Testis (tissue), 3 donors: ENCODE measurements around the gene TCHP. TPM values are rescaled to one million over a fixed set of nuclear protein-coding genes. Genes with fewer than 3 reads are reported as not detected.

Experiments used
- DNase-seq: peaks from one replicate; pipeline ENCODE4 v3.0.0-alpha.2; 2019
- H3K27ac ChIP-seq, 2 donors: fragments of 200-600 bp; sonication (generic); one replicate each; pipeline ENCODE4 v1.5.1; 2019
- H3K27me3 ChIP-seq: fragments of 200-600 bp; sonication (generic); one replicate; pipeline ENCODE4 v1.5.1; 2019
- H3K36me3 ChIP-seq: fragments of 200-600 bp; sonication (generic); one replicate; pipeline ENCODE4 v1.5.1; 2017; ENCODE audit warnings: low read depth; ENCODE audit errors: missing control alignments
- H3K4me1 ChIP-seq: fragments of 200-600 bp; sonication (generic); one replicate; pipeline ENCODE4 v1.5.1; 2019
- H3K4me3 ChIP-seq, 2 donors: fragments of 200-600 bp; sonication (generic); one replicate each; pipeline ENCODE4 v1.5.1; 2017 to 2019
- H3K9me3 ChIP-seq: fragments of 200-600 bp; sonication (generic); one replicate; pipeline ENCODE4 v1.5.1; 2017
- CTCF ChIP-seq, 3 experiments: fragments of 450-650 bp in 2 of 3; fragments of 200-600 bp in 1 of 3; sonication (generic) in 1 of 3; IDR thresholded peaks; one replicate each; pipeline ENCODE4 v1.5.1; 2016 to 2019; ENCODE audit warnings: antibody characterized with exemption in 3 of 3, mild to moderate bottlenecking in 2 of 3, moderate library complexity in 1 of 3
- POLR2A ChIP-seq: fragments of 450-650 bp; IDR thresholded peaks from one replicate; pipeline ENCODE4 v1.6.1; 2017; ENCODE audit warnings: antibody characterized with exemption, mild to moderate bottlenecking, moderate library complexity
- WGBS, 2 donors: methylation state at CpG; one replicate each; pipeline ENCODE4 v1.1.5; 2018; 5-methylcytosine and 5-hydroxymethylcytosine counted together
- intact Hi-C: fragments of 100-400 bp; cut with DNase I; formaldehyde crosslinking; loops from one replicate; pipeline ENCODE4 v1.15.1; 2023; ENCODE audit warnings: low total_unique reads
- polyA plus RNA-seq: library from polyadenylated mRNA; stranded (reverse); fragments of 350-450 nt; fragmentation: Illumina TruSeq; extraction: RNeasy Lipid Tissue Mini Kit (QIAGEN cat#74804); gene quantifications from one replicate; pipeline ENCODE4 v1.2.3, GENCODE V29; 2014; ENCODE audit warnings: low read depth, low replicate concordance; ENCODE audit not compliant: insufficient read depth
- total RNA-seq, 2 donors: library from RNA; depleted of rRNA; stranded (reverse); fragments of >200 nt; gene quantifications; one replicate each; pipeline ENCODE4 v1.2.3, GENCODE V29; 2016

The TCHP gene
- total and polyA plus RNA-seq, 3 donors from 2014 or later, result 23.2 to 59.4 (median 38.0) TPM

DNA sequence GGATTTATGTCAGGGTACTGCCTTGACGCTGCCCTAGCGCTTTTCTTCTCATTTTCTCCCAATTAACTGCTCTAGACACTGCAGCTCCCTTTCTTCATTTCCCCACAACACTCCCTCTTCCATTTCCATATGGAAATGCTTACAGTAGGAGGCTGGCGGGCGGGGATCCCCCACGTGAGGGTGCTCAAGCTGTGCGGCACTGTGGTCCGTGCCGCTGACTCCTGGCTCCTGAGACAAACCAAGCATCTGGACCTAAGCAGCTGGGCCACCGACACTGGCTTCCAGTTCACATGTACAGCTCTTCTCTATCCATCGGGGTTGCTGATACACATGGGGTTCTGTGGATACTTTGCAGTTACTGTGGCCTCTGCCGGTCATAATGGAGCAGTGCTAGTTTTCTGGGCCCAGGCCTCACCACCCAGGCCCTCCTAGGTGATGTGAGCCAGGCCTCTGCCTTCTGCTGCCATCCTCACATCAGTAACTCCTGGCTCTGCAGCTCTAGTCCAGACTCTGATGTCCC, 20.2 kb downstream of the TCHP start:
- intact Hi-C loops, result no loop called here
- WGBS, 2 donors, result 89 to 93% methylated on average over 11 of the region's 11 CpGs
- Histone ChIP-seq H3K27me3 (no peaks in the 10 kb centered on the region), H3K4me1 (no peaks in the 10 kb centered on the region), H3K4me3 (no peak overlapping the region), H3K36me3 (no peaks in the 10 kb centered on the region), H3K9me3 (no peaks in the 10 kb centered on the region), H3K27ac (no peak overlapping the region)
- DNase-seq, result no peak
- TF ChIP-seq POLR2A (no peak), CTCF (IDR thresholded peaks at IDR 0.05) (no peak)

GRCh38 chr12:109921982-109922381, 21.9 kb downstream of the TCHP start:
- Histone ChIP-seq H3K27me3 (no peaks in the 10 kb centered on the region), H3K36me3 (no peaks in the 10 kb centered on the region), H3K4me1 (no peaks in the 10 kb centered on the region), H3K4me3 (no peak overlapping the region), H3K27ac (no peak overlapping the region), H3K9me3 (no peaks in the 10 kb centered on the region)
- intact Hi-C loops, result no loop called here
- TF ChIP-seq POLR2A, result no peak
- no peak for TF ChIP-seq CTCF (IDR thresholded peaks at IDR 0.05)
- no peak for DNase-seq
- 56 to 71% methylated on average over 4 of the region's 4 CpGs for WGBS, 2 donors

DNA sequence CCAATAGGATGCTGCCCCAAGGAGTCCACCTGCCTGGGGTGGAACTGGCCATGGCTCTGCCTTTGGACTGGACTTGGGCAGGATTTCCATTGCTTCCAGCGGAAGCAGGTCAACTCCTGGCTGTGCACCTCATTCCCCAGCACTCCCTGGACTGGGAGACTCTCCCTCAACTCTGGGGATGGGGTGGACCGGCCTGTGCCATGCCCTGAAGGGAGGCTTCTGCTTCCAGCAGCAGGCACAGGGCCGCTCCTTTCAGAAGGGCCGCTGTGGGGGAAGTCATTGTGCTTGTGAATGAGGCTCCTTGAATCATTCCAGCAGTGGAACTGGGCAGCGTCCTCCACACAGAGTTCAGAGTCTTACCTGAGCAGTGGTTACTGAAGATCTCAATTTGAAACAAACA, 23.0 kb downstream of the TCHP start:
- 53 to 63% methylated on average over 5 of the region's 5 CpGs for WGBS, 2 donors
- no peak for DNase-seq

GRCh38 chr12:109923481-109924245, 23.6 kb downstream of the TCHP start:
- no peak for DNase-seq
- no peak for TF ChIP-seq POLR2A
- no peak for TF ChIP-seq CTCF (IDR thresholded peaks at IDR 0.05)
- no peaks in the 10 kb centered on the region for H3K27me3 ChIP-seq
- no peak overlapping the region for H3K27ac ChIP-seq
- H3K4me3 ChIP-seq, result no peak overlapping the region
- no peaks in the 10 kb centered on the region for H3K36me3 ChIP-seq
- H3K9me3 ChIP-seq, result no peaks in the 10 kb centered on the region
- 75% methylated on average over 14 to 17 of the region's 17 CpGs for WGBS, 2 donors
- intact Hi-C loops, result no loop called here
- H3K4me1 ChIP-seq, result no peaks in the 10 kb centered on the region

More for the DNA sequence above, 23.0 kb downstream of the TCHP start:
- intact Hi-C loops, result no loop called here
- no peak for TF ChIP-seq POLR2A
- no peak for TF ChIP-seq CTCF (IDR thresholded peaks at IDR 0.05)
- Histone ChIP-seq H3K9me3 (no peaks in the 10 kb centered on the region), H3K27me3 (no peaks in the 10 kb centered on the region), H3K4me1 (no peaks in the 10 kb centered on the region), H3K4me3 (no peak overlapping the region), H3K36me3 (no peaks in the 10 kb centered on the region), H3K27ac (no peak overlapping the region)
